ENCODE data around the gene AREG. TPM values are rescaled to one million over a fixed set of nuclear protein-coding genes. Genes with fewer than 3 reads are reported as not detected.

Gene AREG
- total RNA-seq, 1 donor = not detected

DNA sequence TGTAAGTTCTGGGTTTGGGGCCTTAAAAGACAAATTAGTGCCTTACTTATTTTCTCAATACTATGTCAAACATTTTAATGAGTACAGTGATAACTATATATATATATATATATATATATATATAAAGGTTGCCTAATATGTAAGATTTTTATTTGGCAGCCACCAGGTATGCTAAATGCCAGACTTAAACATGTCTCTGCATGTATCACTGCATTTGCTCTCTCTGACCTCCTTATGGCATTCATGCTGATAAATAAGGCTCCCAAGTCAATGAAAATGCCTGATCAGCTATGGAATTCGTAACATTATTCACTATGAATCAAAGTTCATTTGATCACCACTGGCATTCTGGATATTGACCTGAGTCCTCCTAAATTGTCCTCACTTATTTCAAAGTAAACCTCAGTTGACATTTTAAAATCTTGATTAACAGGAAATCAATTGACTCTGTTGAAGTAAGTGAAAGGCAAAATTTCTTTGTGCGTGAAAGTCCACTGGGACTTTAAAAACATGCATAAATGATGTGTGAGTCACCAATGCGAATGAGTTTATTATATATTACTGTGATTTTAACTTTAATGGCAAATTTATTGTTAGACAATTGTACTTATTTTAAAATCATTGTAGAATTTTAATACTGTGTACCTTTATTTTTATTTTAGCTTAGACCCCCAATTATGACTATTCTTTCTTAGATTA is 29.2 kb upstream of the AREG start:
- TF ChIP-seq CTCF (IDR thresholded peaks at IDR 0.05; ENCODE audit: insufficient read depth, low read depth, low read length) = no peak
- H3K4me3 ChIP-seq (ENCODE audit: low read depth, low read length) = no peak overlapping the region
- DNase-seq (ENCODE audit: low read depth) = no peak

DNA sequence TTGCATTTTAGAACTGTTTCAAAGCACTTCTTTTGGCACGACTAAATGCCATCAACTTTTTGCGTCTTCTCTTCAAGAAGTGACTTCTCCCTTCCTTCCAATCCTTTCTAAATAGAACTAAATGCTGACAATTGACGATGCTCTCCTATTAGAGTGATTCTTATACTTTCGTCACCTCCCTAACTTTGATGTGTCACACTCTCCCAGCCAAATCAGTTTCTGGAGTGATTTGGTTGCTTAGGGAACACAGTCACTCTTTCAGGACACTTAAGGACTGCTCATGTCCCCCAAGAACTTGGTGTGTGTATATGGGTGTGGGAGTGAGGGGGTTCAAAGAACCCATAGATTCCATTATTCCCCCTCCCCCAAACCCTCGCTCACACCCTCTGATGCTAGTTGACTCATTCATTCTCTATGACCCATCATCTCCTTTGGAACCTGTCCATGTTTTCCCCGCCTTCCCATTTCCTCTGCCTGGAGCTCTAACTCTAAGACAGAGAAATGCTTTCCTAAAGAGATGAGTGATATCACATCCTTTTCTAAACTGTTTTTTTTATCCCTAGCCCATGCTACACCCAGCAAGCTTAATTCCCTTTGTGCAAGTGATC is 26.8 kb upstream of the AREG start:
- H3K4me3 ChIP-seq (ENCODE audit: low read depth, low read length) = no peak overlapping the region
- no peak for TF ChIP-seq CTCF (IDR thresholded peaks at IDR 0.05; ENCODE audit: insufficient read depth, low read depth, low read length)
- peak; percentile 66 for DNase-seq (ENCODE audit: low read depth)

DNA sequence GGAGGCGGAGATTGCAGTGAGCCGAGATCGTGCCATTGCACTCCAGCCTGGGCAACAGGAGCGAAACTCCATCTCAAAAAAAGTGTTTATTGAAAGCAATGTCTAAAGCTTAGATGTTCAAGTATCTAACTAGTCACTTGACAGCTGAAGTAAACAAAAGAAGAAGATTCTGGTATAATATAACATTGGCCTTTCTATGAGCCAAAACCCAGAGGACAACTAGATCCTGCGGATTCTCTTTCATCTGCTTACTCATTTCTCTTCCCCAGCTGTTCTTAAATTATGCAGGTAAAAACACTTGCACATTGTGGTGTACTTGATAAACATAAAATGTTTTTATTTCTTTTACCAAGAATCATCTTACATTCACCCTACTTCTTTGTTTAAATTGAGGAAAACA is 24.1 kb upstream of the AREG start:
- H3K4me3 ChIP-seq (ENCODE audit: low read depth, low read length) = no peak overlapping the region
- DNase-seq (ENCODE audit: low read depth) = no peak
- TF ChIP-seq CTCF (IDR thresholded peaks at IDR 0.05; ENCODE audit: insufficient read depth, low read depth, low read length) = no peak

DNA sequence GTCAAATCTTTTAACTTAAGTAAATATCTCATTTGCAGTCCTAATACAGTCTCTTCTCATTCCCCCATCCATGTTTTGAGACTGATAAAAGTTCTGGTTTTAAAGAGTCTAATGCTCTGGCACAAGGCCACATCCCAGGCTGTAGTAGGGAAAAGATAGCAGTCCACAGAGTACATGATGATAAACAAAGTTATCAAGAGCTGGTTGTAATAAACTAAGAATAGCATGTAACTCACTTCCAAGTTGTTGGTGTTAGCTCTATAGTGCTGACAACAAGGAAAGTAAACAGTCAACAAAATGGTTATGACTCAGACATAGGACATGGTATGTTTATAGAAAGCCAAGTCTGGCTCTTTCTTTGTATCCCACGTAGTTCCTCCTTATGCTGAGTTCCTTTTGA is 21.8 kb upstream of the AREG start:
- no peak for TF ChIP-seq CTCF (IDR thresholded peaks at IDR 0.05; ENCODE audit: insufficient read depth, low read depth, low read length)
- DNase-seq (ENCODE audit: low read depth) = peak; percentile 97
- no peak overlapping the region for H3K4me3 ChIP-seq (ENCODE audit: low read depth, low read length)

DNA sequence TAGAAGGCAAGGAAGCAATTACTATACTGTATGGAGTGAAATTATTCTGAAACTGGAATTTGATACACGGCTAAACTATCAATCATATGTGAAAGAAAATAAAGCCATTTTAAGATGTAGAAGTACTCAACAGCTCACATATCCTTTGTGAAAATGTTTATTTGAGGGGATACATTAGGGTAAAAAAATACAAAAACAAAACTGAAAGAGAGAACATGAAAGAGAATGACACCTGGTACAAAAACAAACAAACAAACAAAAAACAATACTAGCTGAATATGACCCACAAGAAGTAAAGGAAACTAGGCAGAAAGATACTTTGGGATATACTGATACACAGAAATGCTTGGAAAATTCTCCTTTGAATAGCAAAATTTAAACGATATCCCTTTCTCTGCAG is 20.8 kb upstream of the AREG start:
- DNase-seq (ENCODE audit: low read depth) = no peak
- H3K4me3 ChIP-seq (ENCODE audit: low read depth, low read length) = no peak overlapping the region
- no peak for TF ChIP-seq CTCF (IDR thresholded peaks at IDR 0.05; ENCODE audit: insufficient read depth, low read depth, low read length)

- no peak for TF ChIP-seq CTCF (IDR thresholded peaks at IDR 0.05; ENCODE audit: insufficient read depth, low read depth, low read length)
- no peak overlapping the region for H3K4me3 ChIP-seq (ENCODE audit: low read depth, low read length)
- peak; percentile 79 for DNase-seq (ENCODE audit: low read depth)
Measured at GRCh38 chr4:74426101-74426500, 18.8 kb upstream of the AREG start.
